HepG2 (cell line): ENCODE measurements around the gene FAM43B. TPM values are rescaled to one million over a fixed set of nuclear protein-coding genes. Genes with fewer than 3 reads are reported as not detected.
A peak's percentile ranks its signal among the peaks of the same experiment; 100 is the strongest.

Experiments used
- ATAC-seq: fragments of 200-7000 bp; cut with Tn5 transposase; 3 replicates; pipeline ENCODE4 v1.9.1; 2020; ENCODE audit warnings: mild to moderate bottlenecking, moderate library complexity
- BruUV-seq: library from RNA; stranded (reverse); fragments of 400-500 nt; replicated peaks from 2 replicates; lab custom pipeline; 2021; lab: Mats Ljungman, UMichigan
- CTCF ChIA-PET: fragments of 300-600 bp; formaldehyde crosslinking; extraction: SDS; loops from one replicate; lab custom pipeline; 2021; ENCODE audit warnings: low total read pairs, inconsistent platforms, low intra/inter-chr PET ratio; lab: Yijun Ruan, JAX
- POLR2A ChIA-PET: fragments of 350-600 bp; sonication (Branson Sonifier 250); formaldehyde crosslinking; loops from one replicate; lab custom pipeline; 2020; ENCODE audit warnings: antibody characterized with exemption, inconsistent platforms; lab: Yijun Ruan, JAX
- DNase-seq: peaks from one replicate; pipeline ENCODE4 v3.0.0-alpha.2; 2015; ENCODE audit warnings: low spot score
- FAIRE-seq: peaks from 3 replicates; lab custom pipeline; 2011; peaks lifted over from hg19 to GRCh38; lab: Jason Lieb, UNC
- H2AFZ ChIP-seq: one replicate; pipeline ENCODE4 v1.6.1; 2011; ENCODE audit warnings: low read length, inconsistent platforms
- H3K27ac ChIP-seq: fragments of 300-600 bp; 3 replicates; pipeline ENCODE4 v1.8.0; 2011; ENCODE audit warnings: mixed run types, mild to moderate bottlenecking, mixed read lengths, low read length, inconsistent platforms; ENCODE audit not compliant: insufficient read depth; ENCODE audit errors: extremely low read length
- H3K27me3 ChIP-seq, 2 experiments: fragments of 200-600 bp in 1 of 2; 2 replicates in 1 of 2; 3 replicates in 1 of 2; pipeline versions ENCODE4 v1.6.0 to v1.8.0; 2011; ENCODE audit warnings: low read length in 2 of 2, mild to moderate bottlenecking in 2 of 2, moderate library complexity in 2 of 2, inconsistent platforms in 1 of 2; ENCODE audit not compliant: insufficient read depth in 2 of 2, control insufficient read depth in 1 of 2
- H3K36me3 ChIP-seq, 2 experiments: fragments of 200-600 bp in 1 of 2; replicated peaks in 1 of 2; 2 replicates in 1 of 2; 3 replicates in 1 of 2; pipeline versions ENCODE4 v1.5.1 to v1.8.0; 2011; ENCODE audit warnings: low read length in 2 of 2, inconsistent platforms in 1 of 2; ENCODE audit not compliant: insufficient read depth in 2 of 2, control insufficient read depth in 1 of 2
- H3K4me1 ChIP-seq: 2 replicates; pipeline ENCODE4 v1.5.1; 2012; ENCODE audit warnings: low read length, inconsistent platforms; ENCODE audit not compliant: insufficient read depth
- H3K4me2 ChIP-seq: 2 replicates; pipeline ENCODE4 v1.6.0; 2011; ENCODE audit warnings: low read depth, low read length, inconsistent platforms
- H3K4me3 ChIP-seq, 3 experiments: fragments of 200-600 bp in 1 of 3; sonication (generic), shearing (Covaris generic) in 1 of 3; replicated peaks in 1 of 3; 2 replicates each; pipeline ENCODE4 v1.5.1; 2011 to 2016; ENCODE audit warnings: low read length in 3 of 3, inconsistent platforms in 2 of 3, low read depth in 2 of 3, mild to moderate bottlenecking in 2 of 3, control low read depth in 1 of 3, mixed read lengths in 1 of 3; ENCODE audit not compliant: insufficient read depth in 1 of 3
- H3K79me2 ChIP-seq: one replicate; pipeline ENCODE4 v1.6.1; 2011; ENCODE audit warnings: low read length, inconsistent platforms; ENCODE audit not compliant: insufficient read depth
- H3K9ac ChIP-seq: 2 replicates; pipeline ENCODE4 v1.6.0; 2011; ENCODE audit warnings: mild to moderate bottlenecking, low read depth, low read length, inconsistent platforms; ENCODE audit not compliant: insufficient read depth
- H3K9me3 ChIP-seq: 2 replicates; pipeline ENCODE4 v1.5.1; 2012; ENCODE audit warnings: mild to moderate bottlenecking, low read length
- H4K20me1 ChIP-seq: 2 replicates; pipeline ENCODE4 v1.6.0; 2011; ENCODE audit warnings: inconsistent platforms, mild to moderate bottlenecking, low read length, moderate library complexity; ENCODE audit not compliant: insufficient read depth
- IKZF4 ChIP-seq: sonication (generic); formaldehyde crosslinking; IDR thresholded peaks from 2 replicates; pipeline ENCODE4 v1.5.1; 2020; ENCODE audit warnings: borderline replicate concordance, mild to moderate bottlenecking, low read depth, missing genetic modification reagents; ENCODE audit errors: not compliant biosample characterization
- JARID2 ChIP-seq: sonication (generic); formaldehyde crosslinking; IDR thresholded peaks from 2 replicates; pipeline ENCODE4 v1.8.1; 2023; ENCODE audit warnings: missing genetic modification reagents, inconsistent platforms; ENCODE audit not compliant: insufficient replicate concordance
- NR2F1 ChIP-seq, 2 experiments: fragments of 450-650 bp in 1 of 2; formaldehyde crosslinking in 1 of 2; IDR thresholded peaks; 2 replicates each; pipeline versions ENCODE4 v1.5.0 to v1.6.1; 2016 to 2020; ENCODE audit warnings: mild to moderate bottlenecking in 1 of 2, missing compliant biosample characterization in 1 of 2, missing genetic modification reagents in 1 of 2, moderate library complexity in 1 of 2
- POGK ChIP-seq: sonication (generic); formaldehyde crosslinking; conservative IDR thresholded peaks from 2 replicates; pipeline ENCODE4 v1.8.0; 2022; ENCODE audit warnings: mild to moderate bottlenecking, moderate library complexity, missing genetic modification reagents
- SYNCRIP ChIP-seq: fragments of 200-400 bp; formaldehyde crosslinking; IDR thresholded peaks from 2 replicates; pipeline ENCODE4 v1.6.1; 2018; ENCODE audit warnings: mild to moderate bottlenecking, low read depth, low read length; ENCODE audit not compliant: insufficient read depth
- TBP ChIP-seq: sonication (generic); formaldehyde crosslinking; IDR thresholded peaks from 2 replicates; pipeline ENCODE4 v1.5.0; 2020; ENCODE audit warnings: missing genetic modification reagents
- TGIF2 ChIP-seq: IDR thresholded peaks from 2 replicates; pipeline ENCODE4 v1.6.1; 2016; ENCODE audit warnings: control low read depth, missing compliant biosample characterization
- ZNF652 ChIP-seq: IDR thresholded peaks from 2 replicates; pipeline ENCODE4 v1.6.1; 2016; ENCODE audit warnings: low read depth, borderline replicate concordance
- ZNF770 ChIP-seq: sonication (generic); formaldehyde crosslinking; IDR thresholded peaks from 2 replicates; pipeline ENCODE4 v1.5.0; 2020; ENCODE audit warnings: mild to moderate bottlenecking, missing genetic modification reagents
- ZNF878 ChIP-seq: sonication (generic); formaldehyde crosslinking; IDR thresholded peaks from 2 replicates; pipeline ENCODE4 v1.8.1; 2023; ENCODE audit warnings: mild to moderate bottlenecking, missing genetic modification reagents, moderate library complexity
- WGBS: methylation state at CpG from one replicate; pipeline ENCODE4 v1.1.6; 2017; ENCODE audit warnings: low lambda C conversion rate; 5-methylcytosine and 5-hydroxymethylcytosine counted together
- in situ Hi-C: cut with HindIII; loops from 2 replicates; pipeline ENCODE4 v1.10.0; 2017; ENCODE audit warnings: low pct_unique_long_range_greater_than_20kb; ENCODE audit not compliant: extremely low pct_ligation_motif_present
- intact Hi-C: fragments of 100-400 bp; cut with micrococcal nuclease; formaldehyde crosslinking; loops from one replicate; pipeline ENCODE4 v1.10.0; 2022; ENCODE audit not compliant: unreplicated experiment
- polyA plus RNA-seq, 8 experiments: library from polyadenylated mRNA; depleted of rRNA in 3 of 8; stranded (reverse) in 7 of 8; unstranded in 1 of 8; fragments of >200 nt; fragmentation: Illumina TruSeq in 4 of 8; extraction: Trizol in 4 of 8; gene quantifications; 2 replicates each; pipeline versions ENCODE4 v1.2.1 to v1.2.3, GENCODE V29; 2011 to 2016; ENCODE audit warnings: low read depth in 4 of 8, missing spikeins in 1 of 8, mixed read lengths in 1 of 8; ENCODE audit not compliant: insufficient read depth in 1 of 8
- total RNA-seq, 5 experiments: library from RNA; depleted of rRNA; stranded (reverse); fragments of >200 nt; fragmentation: Illumina TruSeq; extraction: Trizol; gene quantifications; 2 replicates each; pipeline ENCODE4 v1.2.3, GENCODE V29; 2016; ENCODE audit warnings: low read depth in 1 of 5

The FAM43B gene
- total and polyA plus RNA-seq, 2 of the 13 experiments (the other 11 are each of a cell fraction or from before 2014, with no cell fraction given) = 0.63 to 3.7 TPM

- TF ChIP-seq ZNF770 (CRISPR knock-in tag) (no peak), TGIF2 (CRISPR knock-in tag) (no peak), NR2F1 (CRISPR knock-in tag; IDR thresholded peaks at IDR 0.05) (0 out of 4 replicates have a peak, but pooled peaks of 1 of the 2 experiments have one; percentile 10), ZNF878 (no peak), JARID2 (CRISPR knock-in tag) (no peak), IKZF4 (no peak)
- TF ChIP-seq, all 625 proteins: peak for 13
Observed at GRCh38 chr1:20588634-20589225, 36.4 kb downstream of the FAM43B start, which contains the start of gene CDA (continued).

GRCh38 chr1:20589331-20590278, 37.2 kb downstream of the FAM43B start:
- no peak for FAIRE-seq
- POLR2A ChIA-PET = interaction anchor here (1.0 to 3.2 kb wide), 9 partner anchors 14 to 197 kb away, joined by 3 to 23 read pairs (median 5); partner anchors contain the start of genes FAM43B, HP1BP3 and PINK1
- 0 out of 2 replicates have a peak, but pooled peaks have one; percentile 2 for TF ChIP-seq POGK (CRISPR knock-in tag)
- no peak for TF ChIP-seq SYNCRIP
- peak; percentile 60 for TF ChIP-seq ZNF652
- TF ChIP-seq TBP (CRISPR knock-in tag) = no peak

More at GRCh38 chr1:20589331-20590278, 37.2 kb downstream of the FAM43B start:
- H3K27me3 ChIP-seq = peaks cover 1 to 15% of the 10 kb centered on the region in 2 experiments; a peak in 3 of 5 replicates
- no peak overlapping the region for H2AFZ ChIP-seq
- no peaks in the 10 kb centered on the region for H3K9me3 ChIP-seq
- H3K36me3 ChIP-seq = no peaks in the 10 kb centered on the region
- in situ Hi-C loops = no loop called here
- peak; percentile 57 for ATAC-seq
- no TSS peak for BruUV-seq
- H4K20me1 ChIP-seq = no peaks in the 10 kb centered on the region
- H3K9ac ChIP-seq = no peak overlapping the region
- peak overlapping the region; percentile 66 for H3K4me2 ChIP-seq
- H3K27ac ChIP-seq = no peak overlapping the region
- intact Hi-C loops = no loop called here
- peaks cover 34% of the 10 kb centered on the region for H3K4me1 ChIP-seq
- 3% methylated on average over 17 of the region's 24 CpGs for WGBS
- no peak for DNase-seq
- CTCF ChIA-PET = no interaction called here
- no peaks in the 10 kb centered on the region for H3K79me2 ChIP-seq
- peak overlapping the region in 2 of 3 experiments; percentile 42 to 52; a peak in 3 of 6 replicates for H3K4me3 ChIP-seq
